IMR-90 (cell line): Measurements from ENCODE around the gene ABCB10. TPM values are rescaled to one million over a fixed set of nuclear protein-coding genes. Genes with fewer than 3 reads are reported as not detected.

ENCODE experiments used
- ATAC-seq: fragments of 200-7000 bp; cut with Tn5 transposase; 2 replicates; pipeline ENCODE4 v1.9.1; 2020; ENCODE audit warnings: low read depth, mild to moderate bottlenecking, moderate library complexity
- BruUV-seq: library from RNA; stranded (reverse); fragments of 400-500 nt; replicated peaks from 2 replicates; lab custom pipeline; 2021; lab: Mats Ljungman, UMichigan
- CTCF ChIA-PET: fragments of 300-600 bp; formaldehyde crosslinking; extraction: SDS; loops from one replicate; lab custom pipeline; 2021; ENCODE audit warnings: antibody characterized with exemption; lab: Yijun Ruan, JAX
- POLR2A ChIA-PET: fragments of 300-600 bp; sonication (Branson Sonifier 250); formaldehyde crosslinking; loops from one replicate; lab custom pipeline; 2022; ENCODE audit warnings: antibody characterized with exemption; ENCODE audit not compliant: unreplicated experiment; lab: Charles Lee
- DNase-seq: peaks from one replicate; pipeline ENCODE4 v3.0.0; 2013
- H2AFZ ChIP-seq: replicated peaks from 2 replicates; pipeline ENCODE3; 2013; ENCODE audit warnings: low read length, mild to moderate bottlenecking; ENCODE audit not compliant: poor library complexity
- H2AK5ac ChIP-seq: 2 replicates; pipeline ENCODE4 v1.6.1; 2013; ENCODE audit warnings: low read depth, low read length, inconsistent platforms
- H2AK9ac ChIP-seq: replicated peaks from 2 replicates; pipeline ENCODE3; 2013; ENCODE audit warnings: mild to moderate bottlenecking, low read depth, low read length, moderate library complexity; ENCODE audit not compliant: poor library complexity
- H2BK120ac ChIP-seq: 2 replicates; pipeline ENCODE4 v1.6.1; 2013; ENCODE audit warnings: low read depth, low read length, inconsistent platforms
- H2BK15ac ChIP-seq: 3 replicates; pipeline ENCODE4 v1.6.1; 2013; ENCODE audit warnings: low read depth, low read length, inconsistent platforms
- H2BK20ac ChIP-seq: 2 replicates; pipeline ENCODE4 v1.6.1; 2013; ENCODE audit warnings: low read depth, mild to moderate bottlenecking, inconsistent platforms, low read length, moderate library complexity
- H2BK5ac ChIP-seq: 2 replicates; pipeline ENCODE4 v1.6.1; 2013; ENCODE audit warnings: mild to moderate bottlenecking, low read depth, low read length, inconsistent platforms; ENCODE audit not compliant: poor library complexity, severe bottlenecking
- H3K14ac ChIP-seq: replicated peaks from 2 replicates; pipeline ENCODE4 v1.6.1; 2013; ENCODE audit warnings: low read depth, low read length, inconsistent platforms
- H3K18ac ChIP-seq: 2 replicates; pipeline ENCODE4 v1.6.1; 2013; ENCODE audit warnings: low read depth, low read length, control low read depth
- H3K23ac ChIP-seq: 2 replicates; pipeline ENCODE4 v1.6.1; 2013; ENCODE audit warnings: low read depth, low read length, inconsistent platforms
- H3K27ac ChIP-seq: 2 replicates; pipeline ENCODE4 v1.5.1; 2013; ENCODE audit warnings: mild to moderate bottlenecking, control low read depth, low read length; ENCODE audit not compliant: insufficient read depth
- H3K27me3 ChIP-seq: 2 replicates; pipeline ENCODE4 v1.6.1; 2013; ENCODE audit warnings: low read length; ENCODE audit not compliant: control insufficient read depth, insufficient read depth
- H3K36me3 ChIP-seq: 2 replicates; pipeline ENCODE4 v1.6.1; 2013; ENCODE audit warnings: low read length, mixed read lengths; ENCODE audit not compliant: control insufficient read depth, insufficient read depth
- H3K4ac ChIP-seq: 2 replicates; pipeline ENCODE4 v1.6.1; 2013; ENCODE audit warnings: low read depth, low read length, inconsistent platforms
- H3K4me1 ChIP-seq: 2 replicates; pipeline ENCODE4 v1.6.1; 2013; ENCODE audit warnings: low read length, mixed read lengths; ENCODE audit not compliant: control insufficient read depth, insufficient read depth
- H3K4me2 ChIP-seq: 2 replicates; pipeline ENCODE4 v1.6.1; 2013; ENCODE audit warnings: low read depth, mild to moderate bottlenecking, control low read depth, low read length, moderate library complexity
- H3K4me3 ChIP-seq: 2 replicates; pipeline ENCODE4 v1.5.1; 2013; ENCODE audit warnings: low read depth, mild to moderate bottlenecking, control low read depth, low read length, moderate library complexity; ENCODE audit not compliant: insufficient read depth
- H3K56ac ChIP-seq: 2 replicates; pipeline ENCODE4 v1.6.1; 2013; ENCODE audit warnings: low read length, inconsistent platforms; ENCODE audit not compliant: insufficient read depth; ENCODE audit errors: extremely low read depth
- H3K79me1 ChIP-seq, 2 experiments: 2 replicates each; pipeline ENCODE4 v1.6.1; 2013; ENCODE audit warnings: low read length in 2 of 2, inconsistent platforms in 1 of 2, low read depth in 1 of 2
- H3K9ac ChIP-seq: 2 replicates; pipeline ENCODE4 v1.6.1; 2013; ENCODE audit warnings: low read depth, low read length, control low read depth
- H3K9me1 ChIP-seq: 2 replicates; pipeline ENCODE4 v1.6.1; 2013; ENCODE audit warnings: low read length, inconsistent platforms; ENCODE audit not compliant: insufficient read depth
- H3K9me3 ChIP-seq: 2 replicates; pipeline ENCODE4 v1.6.1; 2013; ENCODE audit warnings: low read length; ENCODE audit not compliant: control insufficient read depth, insufficient read depth
- H4K20me1 ChIP-seq: 2 replicates; pipeline ENCODE4 v1.6.1; 2013; ENCODE audit warnings: low read length, inconsistent platforms; ENCODE audit not compliant: insufficient read depth
- H4K5ac ChIP-seq: 2 replicates; pipeline ENCODE4 v1.6.1; 2013; ENCODE audit warnings: mild to moderate bottlenecking, low read depth, low read length, control low read depth
- H4K8ac ChIP-seq, 2 experiments: 2 replicates each; pipeline ENCODE4 v1.6.1; 2013; ENCODE audit warnings: low read depth in 2 of 2, low read length in 2 of 2, control low read depth in 1 of 2, inconsistent platforms in 1 of 2
- H4K91ac ChIP-seq: 2 replicates; pipeline ENCODE4 v1.6.1; 2013; ENCODE audit warnings: low read depth, low read length, inconsistent platforms; ENCODE audit not compliant: insufficient read depth
- MAFK ChIP-seq: IDR thresholded peaks from 2 replicates; pipeline ENCODE4 v1.6.1; 2012; ENCODE audit warnings: low read depth, low read length, improper control_type of control experiment
- WGBS, 2 experiments: methylation state at CpG; one replicate each; pipeline versions ENCODE4 v1.1.5 to v1.1.7; 2013; ENCODE audit warnings: missing lambda C conversion rate in 2 of 2; ENCODE audit not compliant: insufficient read length in 1 of 2; ENCODE audit errors: extremely low coverage in 2 of 2; 5-methylcytosine and 5-hydroxymethylcytosine counted together
- dilution Hi-C: fragments of 300-500 bp; cut with HindIII; formaldehyde crosslinking; loops from one replicate; pipeline ENCODE4 v1.14.3; 2018; ENCODE audit warnings: low sequenced_read_pairs; ENCODE audit not compliant: unreplicated experiment
- in situ Hi-C: fragments of 300-500 bp; cut with MboI; formaldehyde crosslinking; loops from 3 replicates; pipeline ENCODE4 v1.14.3; 2019; ENCODE audit warnings: low sequenced_read_pairs, inconsistent platforms, mixed read lengths
- intact Hi-C: fragments of 100-400 bp; cut with micrococcal nuclease; formaldehyde crosslinking; loops from 2 replicates; pipeline ENCODE4 v1.10.0; 2022
- polyA plus RNA-seq, 3 experiments: library from polyadenylated mRNA; depleted of rRNA; stranded (reverse); fragments of >200 nt; gene quantifications; 2 replicates each; pipeline ENCODE4 v1.2.3, GENCODE V29; 2012; ENCODE audit warnings: low replicate concordance in 1 of 3
- total RNA-seq: library from RNA; depleted of rRNA; stranded (reverse); fragments of >200 nt; gene quantifications from 2 replicates; pipeline ENCODE4 v1.2.3, GENCODE V29; 2012

ABCB10 gene
- total and polyA plus RNA-seq, 2 of the 4 experiments (the other 2 are of a cell fraction), result 6.5 to 10.9 TPM

DNA sequence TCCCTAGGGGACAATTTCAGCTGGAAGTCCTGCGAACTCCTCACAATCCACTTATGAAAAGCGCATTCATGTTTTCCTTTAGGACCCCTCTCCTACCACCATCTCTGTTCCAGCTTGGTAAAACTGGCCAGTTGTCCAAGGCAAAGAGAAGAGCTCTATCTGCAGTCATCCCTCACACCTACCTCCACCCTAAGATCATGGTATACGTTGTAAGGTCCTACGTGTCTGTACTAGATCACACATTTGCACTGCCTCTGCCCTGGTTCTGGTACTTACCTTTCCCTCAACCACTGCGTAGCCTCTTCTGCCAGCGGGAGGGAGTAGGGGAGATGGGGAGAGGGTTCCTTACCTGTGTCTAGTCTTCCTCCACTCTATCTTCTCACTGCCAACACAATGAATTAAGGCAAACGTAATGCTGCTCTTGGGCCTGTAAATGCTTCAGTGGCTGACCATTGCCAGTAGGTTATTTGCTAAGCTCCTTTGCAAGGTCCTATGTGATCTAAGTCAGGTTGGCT, 49.6 kb downstream of the ABCB10 start:
- TF ChIP-seq MAFK, result no peak
- Histone ChIP-seq H3K56ac (peak overlapping the region; percentile 99; the same call in 1 of the 2 replicates), H2BK120ac (peak overlapping the region; percentile 90), H4K8ac (peak overlapping the region; percentile 99), H3K18ac (peak overlapping the region; percentile 89), H4K91ac (peak overlapping the region; percentile 94), H3K9me3 (no peaks in the 10 kb centered on the region), H3K14ac (peak overlapping the region; percentile 97), H2AK5ac (peak overlapping the region; percentile 78), H3K9me1 (peaks cover 9% of the 10 kb centered on the region), H4K20me1 (no peaks in the 10 kb centered on the region), H3K4me3 (peak overlapping the region; percentile 77), H3K36me3 (no peaks in the 10 kb centered on the region), H2AK9ac (peak overlapping the region; percentile 86), H2BK20ac (peak overlapping the region; percentile 45; the same call in 1 of the 2 replicates), H2BK5ac (peak overlapping the region; percentile 89), H2BK15ac (0 out of 3 replicates have a peak overlapping the region, but pooled peaks have one; percentile 73), H4K5ac (peak overlapping the region; percentile 97), H3K27me3 (no peaks in the 10 kb centered on the region), H3K23ac (peak overlapping the region; percentile 94), H3K4ac (peak overlapping the region; percentile 93), H3K27ac (peak overlapping the region; percentile 95), H3K9ac (peak overlapping the region; percentile 98), H3K79me1 (peaks cover 10 to 26% of the 10 kb centered on the region in 2 experiments), H3K4me1 (peaks cover 8% of the 10 kb centered on the region), H3K4me2 (peak overlapping the region; percentile 91), H2AFZ (peak overlapping the region; percentile 93)
- intact Hi-C loops, result no loop called here
- 100% methylated on average over 1 of the region's 7 CpGs; no CpG with 5 or more reads in 1 of the 2 experiments for WGBS, 2 experiments
- BruUV-seq, result TSS peak; percentile 99
- DNase-seq, result no peak
- dilution Hi-C loops, result no loop called here
- POLR2A ChIA-PET, result no interaction called here
- no peak for ATAC-seq
- CTCF ChIA-PET, result no interaction called here
- in situ Hi-C loops, result no loop called here
